Measurements from ENCODE around the gene SET.

SET gene

DNA sequence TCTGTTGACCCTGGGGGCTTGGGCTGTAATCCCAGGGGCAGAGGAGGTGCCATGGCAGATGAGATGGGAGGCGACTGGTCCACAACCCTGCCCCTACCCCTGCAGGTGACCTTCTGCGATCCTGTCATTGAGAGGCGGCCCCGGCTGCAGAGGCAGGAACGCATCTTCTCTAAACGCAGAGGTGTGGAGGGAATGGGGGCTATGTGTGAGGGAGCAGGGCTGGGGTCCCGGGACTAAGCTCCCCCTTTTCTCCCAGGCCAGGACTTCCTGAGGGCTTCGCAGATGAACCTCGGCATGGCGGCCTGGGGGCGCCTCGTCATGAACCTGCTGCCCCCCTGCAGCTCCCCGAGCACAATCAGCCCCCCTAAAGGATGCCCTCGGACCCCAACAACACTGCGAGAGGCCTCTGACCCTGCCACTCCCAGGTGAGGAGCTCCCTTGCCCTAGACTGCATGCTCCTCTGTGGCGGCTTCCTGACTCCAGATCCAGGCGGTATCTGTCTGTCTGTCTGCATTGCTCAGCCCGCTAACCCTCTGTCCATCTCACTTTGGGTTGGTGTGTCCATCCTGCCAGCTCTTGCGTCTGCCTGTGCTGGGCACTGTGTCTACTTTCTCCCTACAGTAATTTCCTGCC, 25.0 kb downstream of the SET start:
- TF ChIP-seq ZBTB7A (IDR thresholded peaks at IDR 0.05; ENCODE audit: low read depth) (no peak), EP300 (IDR thresholded peaks at IDR 0.05; ENCODE audit: borderline replicate concordance) (no peak), NFIC (IDR thresholded peaks at IDR 0.05) (no peak), TCF12 (IDR thresholded peaks at IDR 0.05; ENCODE audit: low read depth) (no peak), FOXM1 (IDR thresholded peaks at IDR 0.05; ENCODE audit: borderline replicate concordance, low read depth) (no peak), TEAD4 (IDR thresholded peaks at IDR 0.05) (no peak), RAD21 (IDR thresholded peaks at IDR 0.05; ENCODE audit: low read depth) (no peak), TAF1 (IDR thresholded peaks at IDR 0.05; ENCODE audit: low read depth) (no peak), YY1 (IDR thresholded peaks at IDR 0.05; ENCODE audit: low read depth) (no peak), CEBPB (IDR thresholded peaks at IDR 0.05) (no peak), EGR1 (IDR thresholded peaks at IDR 0.05) (no peak), CREB1 (IDR thresholded peaks at IDR 0.05; ENCODE audit: low read depth) (no peak)
- TF ChIP-seq, protein P1, sequence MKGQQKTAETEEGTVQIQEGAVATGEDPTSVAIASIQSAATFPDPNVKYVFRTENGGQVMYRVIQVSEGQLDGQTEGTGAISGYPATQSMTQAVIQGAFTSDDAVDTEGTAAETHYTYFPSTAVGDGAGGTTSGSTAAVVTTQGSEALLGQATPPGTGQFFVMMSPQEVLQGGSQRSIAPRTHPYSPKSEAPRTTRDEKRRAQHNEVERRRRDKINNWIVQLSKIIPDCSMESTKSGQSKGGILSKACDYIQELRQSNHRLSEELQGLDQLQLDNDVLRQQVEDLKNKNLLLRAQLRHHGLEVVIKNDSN (IDR thresholded peaks at IDR 0.05), result no peak
- TF ChIP-seq, protein P2, sequence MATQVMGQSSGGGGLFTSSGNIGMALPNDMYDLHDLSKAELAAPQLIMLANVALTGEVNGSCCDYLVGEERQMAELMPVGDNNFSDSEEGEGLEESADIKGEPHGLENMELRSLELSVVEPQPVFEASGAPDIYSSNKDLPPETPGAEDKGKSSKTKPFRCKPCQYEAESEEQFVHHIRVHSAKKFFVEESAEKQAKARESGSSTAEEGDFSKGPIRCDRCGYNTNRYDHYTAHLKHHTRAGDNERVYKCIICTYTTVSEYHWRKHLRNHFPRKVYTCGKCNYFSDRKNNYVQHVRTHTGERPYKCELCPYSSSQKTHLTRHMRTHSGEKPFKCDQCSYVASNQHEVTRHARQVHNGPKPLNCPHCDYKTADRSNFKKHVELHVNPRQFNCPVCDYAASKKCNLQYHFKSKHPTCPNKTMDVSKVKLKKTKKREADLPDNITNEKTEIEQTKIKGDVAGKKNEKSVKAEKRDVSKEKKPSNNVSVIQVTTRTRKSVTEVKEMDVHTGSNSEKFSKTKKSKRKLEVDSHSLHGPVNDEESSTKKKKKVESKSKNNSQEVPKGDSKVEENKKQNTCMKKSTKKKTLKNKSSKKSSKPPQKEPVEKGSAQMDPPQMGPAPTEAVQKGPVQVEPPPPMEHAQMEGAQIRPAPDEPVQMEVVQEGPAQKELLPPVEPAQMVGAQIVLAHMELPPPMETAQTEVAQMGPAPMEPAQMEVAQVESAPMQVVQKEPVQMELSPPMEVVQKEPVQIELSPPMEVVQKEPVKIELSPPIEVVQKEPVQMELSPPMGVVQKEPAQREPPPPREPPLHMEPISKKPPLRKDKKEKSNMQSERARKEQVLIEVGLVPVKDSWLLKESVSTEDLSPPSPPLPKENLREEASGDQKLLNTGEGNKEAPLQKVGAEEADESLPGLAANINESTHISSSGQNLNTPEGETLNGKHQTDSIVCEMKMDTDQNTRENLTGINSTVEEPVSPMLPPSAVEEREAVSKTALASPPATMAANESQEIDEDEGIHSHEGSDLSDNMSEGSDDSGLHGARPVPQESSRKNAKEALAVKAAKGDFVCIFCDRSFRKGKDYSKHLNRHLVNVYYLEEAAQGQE (IDR thresholded peaks at IDR 0.05; ENCODE audit: low read depth), result no peak
- TF ChIP-seq, protein P3, sequence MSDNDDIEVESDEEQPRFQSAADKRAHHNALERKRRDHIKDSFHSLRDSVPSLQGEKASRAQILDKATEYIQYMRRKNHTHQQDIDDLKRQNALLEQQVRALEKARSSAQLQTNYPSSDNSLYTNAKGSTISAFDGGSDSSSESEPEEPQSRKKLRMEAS (IDR thresholded peaks at IDR 0.05), result no peak

DNA sequence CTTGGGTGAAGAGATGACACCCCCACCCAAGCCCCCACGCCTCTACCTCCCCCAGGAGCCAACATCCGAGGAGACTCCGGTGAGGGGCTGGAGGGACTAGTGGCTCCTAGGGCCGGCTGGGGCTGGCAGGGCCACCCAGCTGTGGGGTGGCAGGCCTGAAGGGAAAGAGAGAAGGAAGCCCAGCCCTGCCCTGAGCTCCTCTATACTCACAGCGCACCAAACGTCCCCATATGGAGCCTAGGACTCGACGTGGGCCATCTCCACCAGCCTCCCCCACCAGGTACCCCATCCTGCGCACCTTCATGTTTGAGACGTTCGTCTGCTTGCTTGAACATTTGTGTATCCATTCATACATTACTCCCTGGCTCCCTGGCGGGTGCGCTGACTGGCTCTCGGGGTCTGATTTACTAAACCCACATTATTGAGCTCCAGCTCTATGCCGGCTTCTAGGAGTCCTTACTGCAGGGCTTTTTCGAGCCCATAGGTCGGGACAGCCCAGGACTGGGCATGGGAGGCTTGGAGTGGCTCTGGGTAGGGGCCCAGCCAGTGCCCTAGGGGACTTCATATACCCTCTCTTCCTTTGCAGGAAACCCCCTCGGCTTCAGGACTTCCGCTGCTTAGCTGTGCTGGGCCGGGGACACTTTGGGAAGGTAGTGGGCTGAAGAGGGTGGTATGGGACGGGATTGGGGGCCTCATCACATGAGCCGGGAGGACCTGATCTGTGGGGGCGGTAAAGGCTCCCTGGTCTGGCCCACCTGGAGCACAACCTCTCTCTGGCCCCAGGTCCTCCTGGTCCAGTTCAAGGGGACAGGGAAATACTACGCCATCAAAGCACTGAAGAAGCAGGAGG, 25.8 kb downstream of the SET start:
- TF ChIP-seq ZBTB7A (IDR thresholded peaks at IDR 0.05; ENCODE audit: low read depth) (no peak), TEAD4 (IDR thresholded peaks at IDR 0.05) (no peak)

DNA sequence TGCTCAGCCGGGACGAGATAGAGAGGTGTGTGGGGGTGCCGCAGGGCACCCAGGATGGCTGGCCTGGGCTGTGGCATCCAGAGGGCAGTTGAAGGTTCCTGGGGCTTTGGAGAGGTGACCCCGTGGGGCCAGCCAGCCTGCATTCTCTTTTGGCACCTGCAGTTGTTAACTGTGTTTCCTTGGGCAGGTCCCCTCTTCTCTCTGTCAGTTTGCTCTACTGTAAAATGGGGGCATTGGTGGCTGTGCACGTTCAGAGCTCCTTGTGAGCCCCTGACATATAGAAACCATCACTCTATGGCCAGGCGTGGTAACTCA, 26.4 kb downstream of the SET start:
- TF ChIP-seq CEBPB (IDR thresholded peaks at IDR 0.05) (no peak), EGR1 (IDR thresholded peaks at IDR 0.05) (no peak), YY1 (IDR thresholded peaks at IDR 0.05; ENCODE audit: low read depth) (no peak), NFIC (IDR thresholded peaks at IDR 0.05) (no peak), TEAD4 (IDR thresholded peaks at IDR 0.05) (no peak), EP300 (IDR thresholded peaks at IDR 0.05; ENCODE audit: borderline replicate concordance) (no peak), TAF1 (IDR thresholded peaks at IDR 0.05; ENCODE audit: low read depth) (no peak), ZBTB7A (IDR thresholded peaks at IDR 0.05; ENCODE audit: low read depth) (no peak), TCF12 (IDR thresholded peaks at IDR 0.05; ENCODE audit: low read depth) (no peak), FOXM1 (IDR thresholded peaks at IDR 0.05; ENCODE audit: borderline replicate concordance, low read depth) (no peak), RAD21 (IDR thresholded peaks at IDR 0.05; ENCODE audit: low read depth) (no peak), CREB1 (IDR thresholded peaks at IDR 0.05; ENCODE audit: low read depth) (no peak)
- TF ChIP-seq, protein P3 (IDR thresholded peaks at IDR 0.05), result no peak
- TF ChIP-seq, protein P2 (IDR thresholded peaks at IDR 0.05; ENCODE audit: low read depth), result no peak
- TF ChIP-seq, protein P1 (IDR thresholded peaks at IDR 0.05), result no peak

DNA sequence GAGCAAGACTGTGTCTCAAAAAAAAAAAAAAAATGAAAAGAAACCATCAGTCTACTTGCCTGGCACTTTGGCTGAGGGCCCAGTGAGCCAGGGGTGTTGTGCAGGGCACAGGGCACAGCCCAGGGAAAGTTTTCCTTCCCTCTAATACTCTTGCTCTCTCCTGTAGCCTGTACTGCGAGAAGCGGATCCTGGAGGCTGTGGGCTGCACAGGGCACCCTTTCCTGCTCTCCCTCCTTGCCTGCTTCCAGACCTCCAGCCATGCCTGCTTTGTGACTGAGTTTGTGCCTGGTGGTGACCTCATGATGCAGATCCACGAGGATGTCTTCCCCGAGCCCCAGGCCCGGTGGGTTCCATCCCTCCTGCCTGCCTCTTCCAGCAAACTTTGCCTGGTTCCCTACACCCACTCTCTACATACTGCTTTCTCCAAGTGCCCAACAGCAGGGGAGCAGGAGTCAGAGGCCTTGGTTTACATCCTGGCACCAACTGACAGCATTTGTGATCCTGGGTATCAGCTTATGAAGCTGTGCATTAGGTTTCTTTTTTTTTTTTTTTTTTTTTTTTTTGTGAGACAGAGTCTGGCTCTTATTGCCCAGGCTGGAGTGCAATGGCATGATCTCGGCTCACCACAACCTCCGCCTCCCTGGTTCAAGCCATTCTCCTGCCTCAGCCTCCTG, 27.7 kb downstream of the SET start:
- no peak for TF ChIP-seq TEAD4 (IDR thresholded peaks at IDR 0.05)
- TF ChIP-seq CREB1 (IDR thresholded peaks at IDR 0.05; ENCODE audit: low read depth), result no peak
- TF ChIP-seq, protein P3 (IDR thresholded peaks at IDR 0.05), result no peak
- TF ChIP-seq TAF1 (IDR thresholded peaks at IDR 0.05; ENCODE audit: low read depth), result no peak

DNA sequence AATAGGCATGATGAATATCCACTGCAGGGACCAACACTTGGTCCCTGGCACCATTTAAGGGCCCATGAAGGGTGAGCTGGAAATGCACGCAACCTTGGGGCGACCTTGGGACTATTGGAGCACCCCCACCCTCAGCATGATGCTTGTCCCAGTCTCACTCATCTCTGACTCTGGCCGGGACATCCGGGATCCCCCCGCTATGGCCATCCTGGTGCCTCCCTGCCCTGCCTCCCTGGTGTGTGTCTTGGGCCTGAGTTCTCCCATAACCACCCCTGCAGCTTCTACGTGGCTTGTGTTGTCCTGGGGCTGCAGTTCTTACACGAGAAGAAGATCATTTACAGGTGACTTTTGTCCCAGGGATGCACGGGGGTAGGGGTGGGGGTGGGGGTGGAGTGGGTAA, 29.0 kb downstream of the SET start:
- TF ChIP-seq YY1 (IDR thresholded peaks at IDR 0.05; ENCODE audit: low read depth) (no peak), CREB1 (IDR thresholded peaks at IDR 0.05; ENCODE audit: low read depth) (no peak), EP300 (IDR thresholded peaks at IDR 0.05; ENCODE audit: borderline replicate concordance) (no peak), ZBTB7A (IDR thresholded peaks at IDR 0.05; ENCODE audit: low read depth) (no peak), CEBPB (IDR thresholded peaks at IDR 0.05) (no peak), FOXM1 (IDR thresholded peaks at IDR 0.05; ENCODE audit: borderline replicate concordance, low read depth) (no peak), TAF1 (IDR thresholded peaks at IDR 0.05; ENCODE audit: low read depth) (no peak), RAD21 (IDR thresholded peaks at IDR 0.05; ENCODE audit: low read depth) (no peak), TCF12 (IDR thresholded peaks at IDR 0.05; ENCODE audit: low read depth) (no peak), EGR1 (IDR thresholded peaks at IDR 0.05) (no peak), TEAD4 (IDR thresholded peaks at IDR 0.05) (no peak), NFIC (IDR thresholded peaks at IDR 0.05) (no peak)
- TF ChIP-seq, protein P3 (IDR thresholded peaks at IDR 0.05), result no peak
- TF ChIP-seq, protein P2 (IDR thresholded peaks at IDR 0.05; ENCODE audit: low read depth), result no peak
- TF ChIP-seq, protein P1 (IDR thresholded peaks at IDR 0.05), result no peak
